Aorta (tissue), 5 donors: ENCODE results near the gene TUBA1A. TPM values are rescaled to one million over a fixed set of nuclear protein-coding genes. Genes with fewer than 3 reads are reported as not detected.
A peak's percentile ranks its signal among the peaks of the same experiment; 100 is the strongest.

Experiments
- ATAC-seq: fragments of 200-7000 bp; cut with Tn5 transposase; one replicate; pipeline ENCODE4 v1.9.1; 2022; ENCODE audit warnings: moderate library complexity; ENCODE audit not compliant: low FRiP score
- DNase-seq, 2 donors: peaks; one replicate each; pipeline ENCODE4 v3.0.0-alpha.2; 2020
- H3K27ac ChIP-seq, 2 donors: one replicate each; pipeline ENCODE4 v1.5.1; 2013; ENCODE audit warnings: low read length in 2 of 2, mild to moderate bottlenecking in 2 of 2, moderate library complexity in 2 of 2, control low read depth in 1 of 2, inconsistent platforms in 1 of 2, low read depth in 1 of 2
- H3K27me3 ChIP-seq, 2 donors: one replicate each; pipeline ENCODE4 v1.6.1; 2013; ENCODE audit warnings: control low read depth in 1 of 2, low read length in 1 of 2, mild to moderate bottlenecking in 1 of 2, moderate library complexity in 1 of 2; ENCODE audit not compliant: insufficient read depth in 2 of 2, control insufficient read depth in 1 of 2
- H3K36me3 ChIP-seq, 2 donors: one replicate each; pipeline ENCODE4 v1.6.1; 2013; ENCODE audit warnings: control low read depth in 1 of 2, low read length in 1 of 2, mild to moderate bottlenecking in 1 of 2; ENCODE audit not compliant: insufficient read depth in 2 of 2, control insufficient read depth in 1 of 2
- H3K4me1 ChIP-seq, 2 donors: one replicate each; pipeline ENCODE4 v1.6.1; 2013; ENCODE audit warnings: low read length in 2 of 2, control low read depth in 1 of 2, mild to moderate bottlenecking in 1 of 2, moderate library complexity in 1 of 2; ENCODE audit not compliant: insufficient read depth in 2 of 2, control insufficient read depth in 1 of 2
- H3K4me3 ChIP-seq, 2 donors: one replicate each; pipeline ENCODE4 v1.5.1; 2013; ENCODE audit warnings: low read length in 2 of 2, control low read depth in 1 of 2, mild to moderate bottlenecking in 1 of 2
- H3K9me3 ChIP-seq: one replicate; pipeline ENCODE4 v1.6.1; 2013; ENCODE audit warnings: mild to moderate bottlenecking, low read length; ENCODE audit not compliant: control insufficient read depth
- WGBS, 2 donors: extraction: QIAGEN DNeasy Blood & Tissue Kit; methylation state at CpG; one replicate each; pipeline ENCODE4 v1.1.7; 2013; 5-methylcytosine and 5-hydroxymethylcytosine counted together
- intact Hi-C, 2 donors: fragments of 100-400 bp; cut with DNase I; formaldehyde crosslinking; loops; one replicate each; pipeline versions ENCODE4 v1.14.2 to v1.15.0; 2022
- long read RNA-seq, 2 donors: library from polyadenylated mRNA; unstranded; transcript quantifications; one replicate each; pipeline ENCODE4 v2.0.0, GENCODE V29; 2020 to 2021
- polyA plus RNA-seq, 2 donors: library from polyadenylated mRNA; stranded (reverse); fragments of 200-250 nt; gene quantifications; one replicate each; pipeline ENCODE4 v1.2.3, GENCODE V29; 2013
- total RNA-seq, 2 donors: library from RNA; stranded (reverse); fragmentation: NEBNext Ultra II Directional; extraction: Animal tissue kit (Norgen Biotek cat#: 25700); gene quantifications; one replicate each; pipeline ENCODE4 v1.2.1, GENCODE V29; 2021
- donor health status: healthy with polysubstance abuse.
- donor health status: Bipolar disorder and iron deficiency.
- donor health status: DM: no; HTN: no; CAD: no.
- donor health status: DM: no; HTN: no; CAD: no.
- donor health status: DM: yes; HTN: yes; CAD: no.

Gene TUBA1A
- total RNA-seq, result 100 to 1,000 TPM; 148 to 253 TPM
- 100 to 1,000 TPM; 102 to 172 TPM for polyA plus RNA-seq
- long read RNA-seq, donor 1, transcript TUBA1A-201 (4 exons, 1,887 nt), result minor isoform, 78 of 2,656 reads
- long read RNA-seq, donor 1, transcript TUBA1A-202 (4 exons, 1,915 nt), result major isoform, 2,334 of 2,656 reads
- long read RNA-seq, donor 1, transcript TUBA1A-207 (3 exons, 1,384 nt), result minor isoform, 96 of 2,656 reads
- long read RNA-seq, donor 1, transcript TUBA1A-203 (3 exons, 984 nt), result minor isoform, 10 of 2,656 reads
- long read RNA-seq, donor 1, partial matches to known transcripts, result 40 of 2,656 reads
- long read RNA-seq, donor 1, other reads (novel, unspliced or antisense), result 95 of 2,656 reads
- long read RNA-seq, donor 2, transcript TUBA1A-202 (4 exons, 1,915 nt), result major isoform, 107 of 151 reads
- long read RNA-seq, donor 2, transcript TUBA1A-207 (3 exons, 1,384 nt), result minor isoform, 17 of 151 reads
- long read RNA-seq, donor 2, partial matches to known transcripts, result 3 of 151 reads
- long read RNA-seq, donor 2, other reads (novel, unspliced or antisense), result 19 of 151 reads

DNA sequence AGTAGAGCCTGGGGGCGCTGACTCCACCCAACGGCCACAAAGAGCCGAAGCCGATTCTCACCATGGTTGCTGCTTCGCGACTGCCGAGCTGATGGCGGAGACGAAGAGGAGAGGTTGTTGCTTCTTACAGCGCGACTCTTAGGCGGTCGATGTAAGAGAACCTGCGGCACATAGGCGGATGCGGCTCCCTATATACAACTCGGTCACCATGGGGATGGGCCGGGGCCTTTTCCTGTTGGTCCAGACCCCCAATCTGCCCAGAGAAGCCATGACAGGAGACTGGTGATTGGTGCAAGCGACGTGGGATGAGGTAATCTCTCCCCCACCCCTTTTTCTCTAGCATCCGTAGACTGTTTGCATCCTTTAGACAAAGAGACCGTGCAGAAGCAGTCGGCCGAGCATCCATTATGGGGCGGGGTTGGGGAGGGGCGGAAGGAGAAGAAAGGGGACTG lies at the start of gene TUBA1A:
TUBA1A (minus strand) TSS at position 165 of the 452 bp plus-strand sequence; CDS start at position 64, 101 bp downstream.
- H3K4me1 ChIP-seq, result no peaks in the 10 kb centered on the region
- ATAC-seq, result peak; percentile 96
- H3K36me3 ChIP-seq, result no peaks in the 10 kb centered on the region
- H3K9me3 ChIP-seq, result no peaks in the 10 kb centered on the region
- peak; percentile 96 to 97 for DNase-seq
- no peaks in the 10 kb centered on the region for H3K27me3 ChIP-seq
- peak within 1 kb of the TSS; percentile 73 to 92 for H3K4me3 ChIP-seq
- peak within 1 kb of the TSS; percentile 80 to 91 for H3K27ac ChIP-seq
- WGBS, 2 donors, result 0% methylated on average over 26 of the region's 26 CpGs
- intact Hi-C loops, result loop anchor here (2.0 to 5.0 kb wide), 3 partner anchors 43 to 57 kb away; partner anchors contain the start of gene TUBA1B (in 2 of the 2)

DNA sequence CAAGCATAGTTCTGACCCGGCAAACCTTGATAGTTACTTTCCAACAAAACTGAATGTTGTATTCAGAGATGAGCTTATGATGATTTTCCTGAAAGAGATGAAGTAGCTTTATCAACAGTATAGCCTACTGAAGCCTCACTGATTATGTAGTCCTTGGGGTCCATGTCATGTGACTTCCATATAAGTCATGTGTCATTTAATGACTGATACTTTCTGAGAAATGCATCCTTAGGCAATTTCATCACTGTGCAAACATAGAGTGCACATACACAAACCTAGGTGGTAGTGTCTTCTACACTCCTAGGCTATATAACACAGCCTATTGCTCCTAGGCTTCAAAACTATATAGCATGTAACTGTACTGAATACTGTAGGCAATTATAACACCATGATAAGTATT lies 47.5 kb upstream of the TUBA1A start:
- intact Hi-C loops, result loop anchor here (5.0 to 10.0 kb wide), 2 partner anchors 152 to 174 kb away; partner anchors contain the start of gene KMT2D (in 1 of the 2)
- Histone ChIP-seq H3K4me3 (no peak overlapping the region), H3K27ac (no peak overlapping the region), H3K27me3 (no peaks in the 10 kb centered on the region), H3K9me3 (no peaks in the 10 kb centered on the region), H3K36me3 (no peaks in the 10 kb centered on the region), H3K4me1 (peaks cover 0 to 4% of the 10 kb centered on the region in 2 donors)
- 32 to 40% methylated on average over 1 of the region's 1 CpG for WGBS, 2 donors
- DNase-seq, result no peak
- ATAC-seq, result no peak

DNA sequence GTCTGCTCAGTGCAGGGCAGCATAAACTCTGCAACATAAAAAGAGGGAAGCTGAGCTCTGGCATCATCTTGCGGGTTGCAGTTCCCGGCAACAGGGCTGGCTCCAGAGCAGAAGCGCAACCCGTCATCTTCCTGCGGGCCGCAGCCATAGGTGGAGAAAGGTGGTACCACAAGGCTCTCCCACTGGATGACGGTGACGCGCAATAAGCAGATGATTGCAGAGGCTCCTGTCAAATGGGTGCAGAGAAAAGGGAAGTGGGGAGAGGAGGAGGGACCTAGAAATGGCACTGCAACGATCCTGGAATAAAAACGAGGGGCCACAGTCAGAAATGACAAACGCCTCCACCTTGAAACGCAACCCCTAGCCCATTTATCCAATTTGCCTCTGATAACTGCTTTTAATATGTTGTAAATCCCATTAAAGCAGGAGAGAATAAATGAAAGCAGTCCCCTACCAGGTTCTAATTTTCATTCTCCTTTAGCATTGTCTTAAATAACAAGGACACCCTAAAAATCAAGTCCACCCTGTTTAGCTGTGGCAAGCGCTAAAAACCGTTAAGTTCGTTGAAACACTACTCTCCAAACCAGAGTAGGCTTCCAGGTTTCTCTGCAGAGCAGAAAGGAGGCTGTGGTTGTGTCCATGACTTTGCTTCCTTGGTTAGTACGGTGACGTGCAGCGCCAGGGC lies 45.1 kb upstream of the TUBA1A start:
- intact Hi-C loops, result loop anchor here (2.0 to 10.0 kb wide), 5 partner anchors 31 to 149 kb away; partner anchors contain the start of genes TUBA1A (in 2 of the 2), TUBA1B (in 2 of the 2) and TUBA1C (in 1 of the 2)
- H3K36me3 ChIP-seq, result no peaks in the 10 kb centered on the region
- H3K4me3 ChIP-seq, result no peak overlapping the region
- H3K27ac ChIP-seq, result peak overlapping the region in 1 of 2 donors; percentile 22
- WGBS, 2 donors, result 66 to 70% methylated on average over 19 of the region's 19 CpGs
- H3K9me3 ChIP-seq, result no peaks in the 10 kb centered on the region
- ATAC-seq (peak; percentile 42), DNase-seq (peak; percentile 86)
- H3K27me3 ChIP-seq, result no peaks in the 10 kb centered on the region
- H3K4me1 ChIP-seq, result peaks cover 0 to 4% of the 10 kb centered on the region in 2 donors

DNA sequence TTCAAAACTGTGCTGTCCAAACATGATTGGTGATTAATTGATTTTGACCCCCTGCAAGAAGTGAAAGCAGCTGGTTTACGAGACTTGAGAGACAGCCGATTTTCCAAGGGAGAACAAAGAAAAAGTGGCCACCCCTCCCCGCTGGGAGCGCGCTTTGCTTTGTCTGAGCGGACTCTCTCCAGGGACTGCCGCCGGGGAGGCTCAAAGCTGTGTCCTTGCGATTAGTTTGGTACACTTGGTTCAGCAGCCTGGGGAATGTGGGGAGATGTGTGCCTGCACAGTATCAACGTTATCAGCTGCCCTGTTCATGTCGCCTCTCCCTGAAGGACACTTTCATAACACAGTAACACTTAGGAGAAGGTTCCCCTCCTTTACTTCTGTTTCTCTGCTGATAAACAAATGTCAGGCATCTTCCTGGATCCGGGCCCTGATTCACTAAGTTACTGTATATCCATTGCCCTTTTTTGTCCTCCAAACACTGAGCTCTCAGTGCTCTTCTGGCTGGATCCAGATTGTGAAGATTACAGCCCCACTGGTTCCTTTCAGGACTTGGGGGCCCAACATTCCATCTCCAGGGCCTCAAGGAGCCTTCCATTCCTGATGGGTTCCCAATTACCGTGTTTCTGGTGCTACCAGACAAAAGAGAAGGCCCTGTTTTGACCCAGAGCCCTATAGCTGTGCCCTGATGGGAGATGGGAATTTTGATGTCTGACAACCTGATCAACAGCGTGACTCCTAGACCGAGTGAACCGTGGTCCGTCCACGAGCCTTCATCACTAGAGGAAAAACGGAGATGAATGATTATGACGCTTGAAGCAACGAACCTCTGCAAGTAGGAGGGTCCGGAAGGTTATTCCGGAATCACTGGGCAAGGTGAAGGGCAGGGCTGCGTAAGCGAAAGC lies 44.3 kb upstream of the TUBA1A start:
- intact Hi-C loops, result loop anchor here in 1 of 2 donors (5.0 to 10.0 kb wide), 2 partner anchors 46 to 148 kb away; partner anchors contain the start of gene TUBA1A
- Histone ChIP-seq H3K4me1 (peaks cover 0 to 4% of the 10 kb centered on the region in 2 donors), H3K36me3 (no peaks in the 10 kb centered on the region), H3K4me3 (peak overlapping the region in 1 of 2 donors; percentile 38), H3K27me3 (no peaks in the 10 kb centered on the region), H3K27ac (peak overlapping the region in 1 of 2 donors; percentile 91), H3K9me3 (no peaks in the 10 kb centered on the region)
- DNase-seq (peak; percentile 71 to 82), ATAC-seq (no peak)
- 42 to 45% methylated on average over 25 of the region's 25 CpGs for WGBS, 2 donors

GRCh38 chr12:49231878-49232655 lies 43.2 kb upstream of the TUBA1A start:
- Histone ChIP-seq H3K4me3 (no peak overlapping the region), H3K36me3 (no peaks in the 10 kb centered on the region), H3K4me1 (peaks cover 0 to 4% of the 10 kb centered on the region in 2 donors), H3K27me3 (no peaks in the 10 kb centered on the region), H3K9me3 (no peaks in the 10 kb centered on the region), H3K27ac (peak overlapping the region in 1 of 2 donors; percentile 72)
- DNase-seq, result no peak
- intact Hi-C loops, result loop anchor here in 1 of 2 donors (5.0 to 10.0 kb wide), 2 partner anchors 45 to 147 kb away; partner anchors contain the start of gene TUBA1A
- 54 to 58% methylated on average over 9 of the region's 9 CpGs for WGBS, 2 donors
- no peak for ATAC-seq

DNA sequence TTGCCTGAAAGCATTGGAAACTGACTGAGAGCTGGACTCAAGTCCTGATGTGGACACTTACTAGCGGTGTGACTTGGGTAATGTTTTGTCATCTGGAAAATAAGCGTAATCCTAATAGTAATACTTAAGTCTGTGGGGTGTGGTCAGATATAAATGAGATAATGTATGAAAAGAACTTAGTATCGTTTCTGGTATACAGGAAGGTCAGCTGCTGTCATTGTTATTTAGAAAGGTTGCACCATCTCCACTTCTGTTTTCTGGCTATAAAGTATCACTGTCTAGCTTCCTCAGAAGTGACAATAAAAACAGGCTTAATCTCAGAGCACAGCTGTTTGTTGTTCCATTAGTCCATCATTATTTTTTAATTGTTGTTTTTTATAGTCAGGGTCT lies 41.9 kb upstream of the TUBA1A start:
- 85 to 88% methylated on average over 3 of the region's 3 CpGs for WGBS, 2 donors
- intact Hi-C loops, result loop anchor here in 1 of 2 donors (5.0 to 10.0 kb wide), 2 partner anchors 43 to 146 kb away; partner anchors contain the start of gene TUBA1A
- ATAC-seq (no peak), DNase-seq (no peak)
- Histone ChIP-seq H3K27me3 (no peaks in the 10 kb centered on the region), H3K36me3 (no peaks in the 10 kb centered on the region), H3K4me3 (no peak overlapping the region), H3K4me1 (peaks cover 0 to 4% of the 10 kb centered on the region in 2 donors), H3K27ac (no peak overlapping the region), H3K9me3 (no peaks in the 10 kb centered on the region)

GRCh38 chr12:49230176-49230804 lies 41.4 kb upstream of the TUBA1A start:
- H3K9me3 ChIP-seq, result no peaks in the 10 kb centered on the region
- H3K4me3 ChIP-seq, result no peak overlapping the region
- intact Hi-C loops, result loop anchor here in 1 of 2 donors (5.0 to 10.0 kb wide), 2 partner anchors 43 to 145 kb away; partner anchors contain the start of gene TUBA1A
- WGBS, 2 donors, result 91 to 93% methylated on average over 6 of the region's 6 CpGs
- H3K27ac ChIP-seq, result no peak overlapping the region
- ATAC-seq (no peak), DNase-seq (no peak)
- no peaks in the 10 kb centered on the region for H3K36me3 ChIP-seq
- no peaks in the 10 kb centered on the region for H3K27me3 ChIP-seq
- H3K4me1 ChIP-seq, result peaks cover 0 to 4% of the 10 kb centered on the region in 2 donors
